ENCODE results near the gene MPZL1. TPM values are rescaled to one million over a fixed set of nuclear protein-coding genes. Genes with fewer than 3 reads are reported as not detected.
A peak's percentile ranks its signal among the peaks of the same experiment; 100 is the strongest.

The MPZL1 gene
- total and polyA plus RNA-seq, 2 of the 13 experiments (the other 11 are each of a cell fraction or from before 2014, with no cell fraction given), result 38.0 to 68.7 TPM

DNA sequence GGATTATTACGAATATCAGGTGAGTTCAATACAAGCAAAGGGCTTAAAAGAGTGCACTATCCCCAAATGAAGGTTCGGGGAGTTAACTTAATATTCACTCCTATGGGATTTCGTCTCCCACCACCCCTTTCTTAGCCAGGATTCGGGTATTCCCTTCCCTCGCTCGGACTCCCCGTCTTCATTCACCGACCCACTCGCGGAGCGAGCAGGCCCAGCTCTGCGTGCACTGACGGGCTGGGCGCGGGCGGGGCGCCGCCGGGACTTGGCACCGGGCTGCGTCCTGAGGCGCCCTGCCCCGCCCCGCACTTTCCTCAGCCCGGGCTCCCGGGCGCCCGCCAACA lies 7.7 kb upstream of the MPZL1 start:
- H4K20me1 ChIP-seq (ENCODE audit: insufficient read depth, low read length), result no peaks in the 10 kb centered on the region
- POLR2A ChIA-PET, result interaction anchor here (0.7 kb wide), 1 partner anchor 10 kb away, joined by 3 read pairs; no protein-coding TSS in a partner anchor
- DNase-seq (ENCODE audit: low spot score) (no peak), FAIRE-seq (no peak), ATAC-seq (peak; percentile 82)
- no TSS peak for BruUV-seq (replicated peaks)
- H3K4me2 ChIP-seq (ENCODE audit: low read depth, low read length), result peak overlapping the region; percentile 98
- peak overlapping the region; percentile 95 to 100 (median 96) for H3K4me3 ChIP-seq (replicated peaks in 1 of 3; ENCODE audit: insufficient read depth in 1 of 3, low read depth in 2 of 3, low read length in 3 of 3)
- H3K9me3 ChIP-seq (ENCODE audit: low read length), result no peaks in the 10 kb centered on the region
- CTCF ChIA-PET (ENCODE audit: low intra/inter-chr PET ratio, low total read pairs), result no interaction called here
- H3K79me2 ChIP-seq (ENCODE audit: insufficient read depth, low read length), result no peaks in the 10 kb centered on the region
- H3K9ac ChIP-seq (ENCODE audit: insufficient read depth, low read depth, low read length), result peak overlapping the region; percentile 89
- no peaks in the 10 kb centered on the region for H3K36me3 ChIP-seq (replicated peaks in 1 of 2; ENCODE audit: control insufficient read depth in 1 of 2, insufficient read depth in 2 of 2, low read length in 2 of 2)
- WGBS (ENCODE audit: low lambda C conversion rate), result 2% methylated on average over 27 of the region's 28 CpGs
- peak overlapping the region; percentile 72 for H3K27ac ChIP-seq (ENCODE audit: extremely low read length, insufficient read depth, low read length)
- H3K4me1 ChIP-seq (ENCODE audit: insufficient read depth, low read length), result peaks cover 44% of the 10 kb centered on the region
- peaks cover 0 to 6% of the 10 kb centered on the region in 2 experiments; a peak in 2 of 5 replicates for H3K27me3 ChIP-seq (ENCODE audit: control insufficient read depth in 1 of 2, insufficient read depth in 2 of 2, low read length in 2 of 2)
- intact Hi-C loops (cut with micrococcal nuclease; ENCODE audit: unreplicated experiment), result no loop called here
- peak overlapping the region; percentile 87 for H2AFZ ChIP-seq (ENCODE audit: low read length)
- in situ Hi-C loops (cut with HindIII; ENCODE audit: extremely low pct_ligation_motif_present, low pct_unique_long_range_greater_than_20kb), result loop anchor here (10.0 kb wide), 1 partner anchor 221 kb away; the partner anchor contains the start of genes DCAF6 and MPC2
- TF ChIP-seq SOX5 (CRISPR knock-in tag; IDR thresholded peaks at IDR 0.05; ENCODE audit: borderline replicate concordance), result no peak
- TF ChIP-seq HMG20A (CRISPR knock-in tag; IDR thresholded peaks at IDR 0.05; ENCODE audit: borderline replicate concordance), result no peak
- TF ChIP-seq EEA1 (CRISPR knock-in tag; IDR thresholded peaks at IDR 0.05; ENCODE audit: borderline replicate concordance), result no peak
- TF ChIP-seq, protein P1, sequence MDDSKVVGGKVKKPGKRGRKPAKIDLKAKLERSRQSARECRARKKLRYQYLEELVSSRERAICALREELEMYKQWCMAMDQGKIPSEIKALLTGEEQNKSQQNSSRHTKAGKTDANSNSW (CRISPR knock-in tag; IDR thresholded peaks at IDR 0.05; ENCODE audit: borderline replicate concordance), result 0 out of 2 replicates have a peak, but pooled peaks have one; percentile 7
- TF ChIP-seq ZNF891 (CRISPR knock-in tag; IDR thresholded peaks at IDR 0.05), result 0 out of 2 replicates have a peak, but pooled peaks have one; percentile 40
- TF ChIP-seq ZNF205 (CRISPR knock-in tag; IDR thresholded peaks at IDR 0.05), result no peak
- TF ChIP-seq ZNF598 (CRISPR knock-in tag; IDR thresholded peaks at IDR 0.05; ENCODE audit: borderline replicate concordance), result no peak
- 0 out of 2 replicates have a peak, but pooled peaks have one; percentile 66 for TF ChIP-seq ZNF703 (CRISPR knock-in tag; IDR thresholded peaks at IDR 0.05; ENCODE audit: borderline replicate concordance)
- 0 out of 2 replicates have a peak, but pooled peaks have one; percentile 19 for TF ChIP-seq ZNF138 (CRISPR knock-in tag; IDR thresholded peaks at IDR 0.05; ENCODE audit: low read depth)
- TF ChIP-seq HDAC2 (CRISPR knock-in tag; IDR thresholded peaks at IDR 0.05), result no peak
- TF ChIP-seq SPEN (CRISPR knock-in tag; IDR thresholded peaks at IDR 0.05; ENCODE audit: low read depth), result no peak
- no peak for TF ChIP-seq ZNF782 (CRISPR knock-in tag; IDR thresholded peaks at IDR 0.05; ENCODE audit: borderline replicate concordance)
- TF ChIP-seq, protein P2, sequence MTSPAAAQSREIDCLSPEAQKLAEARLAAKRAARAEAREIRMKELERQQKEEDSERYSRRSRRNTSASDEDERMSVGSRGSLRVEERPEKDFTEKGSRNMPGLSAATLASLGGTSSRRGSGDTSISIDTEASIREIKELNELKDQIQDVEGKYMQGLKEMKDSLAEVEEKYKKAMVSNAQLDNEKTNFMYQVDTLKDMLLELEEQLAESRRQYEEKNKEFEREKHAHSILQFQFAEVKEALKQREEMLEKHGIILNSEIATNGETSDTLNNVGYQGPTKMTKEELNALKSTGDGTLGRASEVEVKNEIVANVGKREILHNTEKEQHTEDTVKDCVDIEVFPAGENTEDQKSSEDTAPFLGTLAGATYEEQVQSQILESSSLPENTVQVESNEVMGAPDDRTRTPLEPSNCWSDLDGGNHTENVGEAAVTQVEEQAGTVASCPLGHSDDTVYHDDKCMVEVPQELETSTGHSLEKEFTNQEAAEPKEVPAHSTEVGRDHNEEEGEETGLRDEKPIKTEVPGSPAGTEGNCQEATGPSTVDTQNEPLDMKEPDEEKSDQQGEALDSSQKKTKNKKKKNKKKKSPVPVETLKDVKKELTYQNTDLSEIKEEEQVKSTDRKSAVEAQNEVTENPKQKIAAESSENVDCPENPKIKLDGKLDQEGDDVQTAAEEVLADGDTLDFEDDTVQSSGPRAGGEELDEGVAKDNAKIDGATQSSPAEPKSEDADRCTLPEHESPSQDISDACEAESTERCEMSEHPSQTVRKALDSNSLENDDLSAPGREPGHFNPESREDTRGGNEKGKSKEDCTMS (CRISPR knock-in tag; conservative IDR thresholded peaks at IDR 0.05), result no peak
- no peak for TF ChIP-seq ZNF577 (CRISPR knock-in tag; IDR thresholded peaks at IDR 0.05; ENCODE audit: borderline replicate concordance, low read depth)
- TF ChIP-seq NFE2L1 (CRISPR knock-in tag; IDR thresholded peaks at IDR 0.05; ENCODE audit: borderline replicate concordance), result no peak
- TF ChIP-seq ZNF224 (CRISPR knock-in tag; IDR thresholded peaks at IDR 0.05), result 0 out of 2 replicates have a peak, but pooled peaks have one; percentile 50
- TF ChIP-seq ZBTB8A (CRISPR knock-in tag; IDR thresholded peaks at IDR 0.05; ENCODE audit: borderline replicate concordance, low read depth), result peak; percentile 94; the same call in 1 of the 2 replicates
- 0 out of 2 replicates have a peak, but pooled peaks have one; percentile 50 for TF ChIP-seq HNRNPL (IDR thresholded peaks at IDR 0.05; ENCODE audit: low read depth, low read length)
- TF ChIP-seq, protein P3, sequence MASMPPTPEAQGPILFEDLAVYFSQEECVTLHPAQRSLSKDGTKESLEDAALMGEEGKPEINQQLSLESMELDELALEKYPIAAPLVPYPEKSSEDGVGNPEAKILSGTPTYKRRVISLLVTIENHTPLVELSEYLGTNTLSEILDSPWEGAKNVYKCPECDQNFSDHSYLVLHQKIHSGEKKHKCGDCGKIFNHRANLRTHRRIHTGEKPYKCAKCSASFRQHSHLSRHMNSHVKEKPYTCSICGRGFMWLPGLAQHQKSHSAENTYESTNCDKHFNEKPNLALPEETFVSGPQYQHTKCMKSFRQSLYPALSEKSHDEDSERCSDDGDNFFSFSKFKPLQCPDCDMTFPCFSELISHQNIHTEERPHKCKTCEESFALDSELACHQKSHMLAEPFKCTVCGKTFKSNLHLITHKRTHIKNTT (CRISPR knock-in tag; IDR thresholded peaks at IDR 0.05), result no peak
- TF ChIP-seq, protein P4, sequence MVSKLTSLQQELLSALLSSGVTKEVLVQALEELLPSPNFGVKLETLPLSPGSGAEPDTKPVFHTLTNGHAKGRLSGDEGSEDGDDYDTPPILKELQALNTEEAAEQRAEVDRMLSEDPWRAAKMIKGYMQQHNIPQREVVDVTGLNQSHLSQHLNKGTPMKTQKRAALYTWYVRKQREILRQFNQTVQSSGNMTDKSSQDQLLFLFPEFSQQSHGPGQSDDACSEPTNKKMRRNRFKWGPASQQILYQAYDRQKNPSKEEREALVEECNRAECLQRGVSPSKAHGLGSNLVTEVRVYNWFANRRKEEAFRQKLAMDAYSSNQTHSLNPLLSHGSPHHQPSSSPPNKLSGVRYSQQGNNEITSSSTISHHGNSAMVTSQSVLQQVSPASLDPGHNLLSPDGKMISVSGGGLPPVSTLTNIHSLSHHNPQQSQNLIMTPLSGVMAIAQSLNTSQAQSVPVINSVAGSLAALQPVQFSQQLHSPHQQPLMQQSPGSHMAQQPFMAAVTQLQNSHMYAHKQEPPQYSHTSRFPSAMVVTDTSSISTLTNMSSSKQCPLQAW (CRISPR knock-in tag; IDR thresholded peaks at IDR 0.05), result 0 out of 2 replicates have a peak, but pooled peaks have one; percentile 4
